ENCODE data around the gene FGF5.

DNA sequence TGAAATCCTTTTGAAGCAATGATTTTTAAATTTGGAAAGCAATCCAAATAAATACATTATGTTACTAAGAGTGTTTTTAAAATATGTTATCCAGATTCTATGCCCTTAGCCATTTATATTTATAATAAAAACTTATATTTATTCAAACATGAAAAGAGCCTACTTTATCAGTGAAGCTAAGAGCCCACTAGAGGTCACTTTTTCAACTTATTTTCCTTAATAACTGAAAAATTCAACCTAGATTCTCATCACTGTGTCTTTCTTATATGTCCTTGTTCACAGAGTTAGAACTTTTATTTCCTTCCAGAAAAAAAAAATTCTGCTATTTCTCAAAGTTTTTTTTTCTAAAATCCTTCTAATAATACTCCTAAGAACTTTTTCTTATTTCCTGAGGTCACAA is 45.3 kb upstream of the FGF5 start:
- TF ChIP-seq, protein P1, sequence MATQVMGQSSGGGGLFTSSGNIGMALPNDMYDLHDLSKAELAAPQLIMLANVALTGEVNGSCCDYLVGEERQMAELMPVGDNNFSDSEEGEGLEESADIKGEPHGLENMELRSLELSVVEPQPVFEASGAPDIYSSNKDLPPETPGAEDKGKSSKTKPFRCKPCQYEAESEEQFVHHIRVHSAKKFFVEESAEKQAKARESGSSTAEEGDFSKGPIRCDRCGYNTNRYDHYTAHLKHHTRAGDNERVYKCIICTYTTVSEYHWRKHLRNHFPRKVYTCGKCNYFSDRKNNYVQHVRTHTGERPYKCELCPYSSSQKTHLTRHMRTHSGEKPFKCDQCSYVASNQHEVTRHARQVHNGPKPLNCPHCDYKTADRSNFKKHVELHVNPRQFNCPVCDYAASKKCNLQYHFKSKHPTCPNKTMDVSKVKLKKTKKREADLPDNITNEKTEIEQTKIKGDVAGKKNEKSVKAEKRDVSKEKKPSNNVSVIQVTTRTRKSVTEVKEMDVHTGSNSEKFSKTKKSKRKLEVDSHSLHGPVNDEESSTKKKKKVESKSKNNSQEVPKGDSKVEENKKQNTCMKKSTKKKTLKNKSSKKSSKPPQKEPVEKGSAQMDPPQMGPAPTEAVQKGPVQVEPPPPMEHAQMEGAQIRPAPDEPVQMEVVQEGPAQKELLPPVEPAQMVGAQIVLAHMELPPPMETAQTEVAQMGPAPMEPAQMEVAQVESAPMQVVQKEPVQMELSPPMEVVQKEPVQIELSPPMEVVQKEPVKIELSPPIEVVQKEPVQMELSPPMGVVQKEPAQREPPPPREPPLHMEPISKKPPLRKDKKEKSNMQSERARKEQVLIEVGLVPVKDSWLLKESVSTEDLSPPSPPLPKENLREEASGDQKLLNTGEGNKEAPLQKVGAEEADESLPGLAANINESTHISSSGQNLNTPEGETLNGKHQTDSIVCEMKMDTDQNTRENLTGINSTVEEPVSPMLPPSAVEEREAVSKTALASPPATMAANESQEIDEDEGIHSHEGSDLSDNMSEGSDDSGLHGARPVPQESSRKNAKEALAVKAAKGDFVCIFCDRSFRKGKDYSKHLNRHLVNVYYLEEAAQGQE (tag by site-specific recombination; IDR thresholded peaks at IDR 0.05) = no peak
- TF ChIP-seq, protein P2, sequence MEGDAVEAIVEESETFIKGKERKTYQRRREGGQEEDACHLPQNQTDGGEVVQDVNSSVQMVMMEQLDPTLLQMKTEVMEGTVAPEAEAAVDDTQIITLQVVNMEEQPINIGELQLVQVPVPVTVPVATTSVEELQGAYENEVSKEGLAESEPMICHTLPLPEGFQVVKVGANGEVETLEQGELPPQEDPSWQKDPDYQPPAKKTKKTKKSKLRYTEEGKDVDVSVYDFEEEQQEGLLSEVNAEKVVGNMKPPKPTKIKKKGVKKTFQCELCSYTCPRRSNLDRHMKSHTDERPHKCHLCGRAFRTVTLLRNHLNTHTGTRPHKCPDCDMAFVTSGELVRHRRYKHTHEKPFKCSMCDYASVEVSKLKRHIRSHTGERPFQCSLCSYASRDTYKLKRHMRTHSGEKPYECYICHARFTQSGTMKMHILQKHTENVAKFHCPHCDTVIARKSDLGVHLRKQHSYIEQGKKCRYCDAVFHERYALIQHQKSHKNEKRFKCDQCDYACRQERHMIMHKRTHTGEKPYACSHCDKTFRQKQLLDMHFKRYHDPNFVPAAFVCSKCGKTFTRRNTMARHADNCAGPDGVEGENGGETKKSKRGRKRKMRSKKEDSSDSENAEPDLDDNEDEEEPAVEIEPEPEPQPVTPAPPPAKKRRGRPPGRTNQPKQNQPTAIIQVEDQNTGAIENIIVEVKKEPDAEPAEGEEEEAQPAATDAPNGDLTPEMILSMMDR (tag by site-specific recombination; IDR thresholded peaks at IDR 0.05) = no peak
- TF ChIP-seq ZNF248 (tag by site-specific recombination; IDR thresholded peaks at IDR 0.05) (no peak), ZNF521 (tag by site-specific recombination; IDR thresholded peaks at IDR 0.05) (no peak), YY1 (tag by site-specific recombination; IDR thresholded peaks at IDR 0.05) (no peak), BCL11A (tag by site-specific recombination; IDR thresholded peaks at IDR 0.05; ENCODE audit: low read depth) (no peak), MYNN (tag by site-specific recombination; IDR thresholded peaks at IDR 0.05; ENCODE audit: borderline replicate concordance) (no peak), SP3 (tag by site-specific recombination; IDR thresholded peaks at IDR 0.05) (no peak)
- TF ChIP-seq, protein P3, sequence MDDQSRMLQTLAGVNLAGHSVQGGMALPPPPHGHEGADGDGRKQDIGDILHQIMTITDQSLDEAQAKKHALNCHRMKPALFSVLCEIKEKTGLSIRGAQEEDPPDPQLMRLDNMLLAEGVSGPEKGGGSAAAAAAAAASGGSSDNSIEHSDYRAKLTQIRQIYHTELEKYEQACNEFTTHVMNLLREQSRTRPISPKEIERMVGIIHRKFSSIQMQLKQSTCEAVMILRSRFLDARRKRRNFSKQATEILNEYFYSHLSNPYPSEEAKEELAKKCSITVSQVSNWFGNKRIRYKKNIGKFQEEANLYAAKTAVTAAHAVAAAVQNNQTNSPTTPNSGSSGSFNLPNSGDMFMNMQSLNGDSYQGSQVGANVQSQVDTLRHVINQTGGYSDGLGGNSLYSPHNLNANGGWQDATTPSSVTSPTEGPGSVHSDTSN (CRISPR knock-in tag; IDR thresholded peaks at IDR 0.05) = no peak
